Kidney epithelial cell (primary cell): Measurements from ENCODE around the gene ATP13A3. TPM values are rescaled to one million over a fixed set of nuclear protein-coding genes. Genes with fewer than 3 reads are reported as not detected.

Source experiments
- DNase-seq: peaks from one replicate; pipeline ENCODE4 v3.0.0-alpha.2; 2010; ENCODE audit warnings: low read depth
- H3K27me3 ChIP-seq: 2 replicates; pipeline ENCODE4 v1.6.0; 2011; ENCODE audit warnings: low read length; ENCODE audit not compliant: control insufficient read depth, insufficient read depth
- H3K36me3 ChIP-seq: 2 replicates; pipeline ENCODE4 v1.5.1; 2011; ENCODE audit warnings: low read length; ENCODE audit not compliant: control insufficient read depth, insufficient read depth
- H3K4me3 ChIP-seq: 2 replicates; pipeline ENCODE4 v1.5.1; 2011; ENCODE audit warnings: low read depth, mild to moderate bottlenecking, control low read depth, low read length
- CTCF ChIP-seq: IDR thresholded peaks from 2 replicates; pipeline ENCODE4 v1.5.1; 2011; ENCODE audit warnings: mild to moderate bottlenecking, moderate library complexity, low read length, control low read depth, inconsistent platforms; ENCODE audit not compliant: insufficient read depth, poor library complexity, severe bottlenecking
- total RNA-seq: library from RNA; depleted of rRNA; stranded (reverse); fragments of >200 nt; gene quantifications from 2 replicates; pipeline ENCODE4 v1.2.3, GENCODE V29; 2015

The ATP13A3 gene
- total RNA-seq, 1 donor from 2014 or later: 324 TPM

GRCh38 chr3:194464692-194465091, 22.1 kb downstream of the ATP13A3 start:
- no peaks in the 10 kb centered on the region for H3K27me3 ChIP-seq
- no peak for DNase-seq
- no peak for TF ChIP-seq CTCF
- H3K36me3 ChIP-seq: peaks cover 1% of the 10 kb centered on the region
- no peak overlapping the region for H3K4me3 ChIP-seq

- no peak for DNase-seq
- Histone ChIP-seq H3K4me3 (no peak overlapping the region), H3K36me3 (peaks cover 1% of the 10 kb centered on the region), H3K27me3 (no peaks in the 10 kb centered on the region)
- no peak for TF ChIP-seq CTCF
Observed at GRCh38 chr3:194462936-194463335, 23.9 kb downstream of the ATP13A3 start.

GRCh38 chr3:194460566-194460965, 26.2 kb downstream of the ATP13A3 start:
- DNase-seq: no peak
- Histone ChIP-seq H3K27me3 (no peaks in the 10 kb centered on the region), H3K36me3 (peaks cover 1% of the 10 kb centered on the region), H3K4me3 (no peak overlapping the region)
- TF ChIP-seq CTCF: no peak

GRCh38 chr3:194458131-194458530, 28.7 kb downstream of the ATP13A3 start:
- H3K36me3 ChIP-seq: peaks cover 4% of the 10 kb centered on the region

GRCh38 chr3:194455481-194455880, 31.3 kb downstream of the ATP13A3 start:
- DNase-seq: no peak
- peaks cover 3% of the 10 kb centered on the region for H3K36me3 ChIP-seq
- H3K27me3 ChIP-seq: no peaks in the 10 kb centered on the region
- TF ChIP-seq CTCF: no peak
- H3K4me3 ChIP-seq: no peak overlapping the region

More at GRCh38 chr3:194458131-194458530, 28.7 kb downstream of the ATP13A3 start:
- no peak for TF ChIP-seq CTCF
- H3K27me3 ChIP-seq: no peaks in the 10 kb centered on the region
- no peak overlapping the region for H3K4me3 ChIP-seq
- no peak for DNase-seq

- Histone ChIP-seq H3K27me3 (no peaks in the 10 kb centered on the region), H3K4me3 (no peak overlapping the region), H3K36me3 (peaks cover 3% of the 10 kb centered on the region)
- no peak for TF ChIP-seq CTCF
- DNase-seq: no peak
Observed at GRCh38 chr3:194450341-194450740, 36.5 kb downstream of the ATP13A3 start.
